GM10847 (cell line): ENCODE results near the gene SLC2A11.
A peak's percentile ranks its signal among the peaks of the same experiment; 100 is the strongest.

Experiments
- POLR2A ChIP-seq: IDR thresholded peaks from 2 replicates; pipeline ENCODE4 v1.6.1; 2011; ENCODE audit not compliant: insufficient read length; ENCODE audit errors: extremely low read depth

Gene SLC2A11

GRCh38 chr22:23889620-23890019 is 31.9 kb downstream of the SLC2A11 start:
- no peak for TF ChIP-seq POLR2A

GRCh38 chr22:23891726-23892125 is 34.1 kb downstream of the SLC2A11 start:
- no peak for TF ChIP-seq POLR2A

GRCh38 chr22:23892130-23892529 is 34.5 kb downstream of the SLC2A11 start:
- TF ChIP-seq POLR2A = no peak

GRCh38 chr22:23892706-23893105 is 35.0 kb downstream of the SLC2A11 start:
- no peak for TF ChIP-seq POLR2A

GRCh38 chr22:23893121-23893944 is 35.7 kb downstream of the SLC2A11 start:
- TF ChIP-seq POLR2A = no peak

- peak; percentile 78 for TF ChIP-seq POLR2A
These were observed 36.5 kb downstream of the SLC2A11 start, which contains the start of gene MIF for GRCh38 chr22:23893945-23894709. Gene MIF (plus strand): TSS chr22:23894383. CDS start chr22:23894475, 92 bp downstream.

GRCh38 chr22:23894710-23895598 is 37.3 kb downstream of the SLC2A11 start:
- TF ChIP-seq POLR2A = no peak

GRCh38 chr22:23895599-23896144 is 38.0 kb downstream of the SLC2A11 start:
- TF ChIP-seq POLR2A = no peak

- no peak for TF ChIP-seq POLR2A
These were observed 38.5 kb downstream of the SLC2A11 start for GRCh38 chr22:23896166-23896522.

- TF ChIP-seq POLR2A = no peak
These were observed 39.0 kb downstream of the SLC2A11 start for GRCh38 chr22:23896523-23897186.

GRCh38 chr22:23897320-23897719 is 39.6 kb downstream of the SLC2A11 start:
- no peak for TF ChIP-seq POLR2A

- TF ChIP-seq POLR2A = no peak
These were observed 40.6 kb downstream of the SLC2A11 start for GRCh38 chr22:23898006-23898974.

GRCh38 chr22:23899042-23899745 is 41.5 kb downstream of the SLC2A11 start:
- TF ChIP-seq POLR2A = no peak
